ENCODE results near the gene TMA7B.

TMA7B gene

GRCh38 chr22:40001800-40002577, 41.8 kb downstream of the TMA7B start:
- peak; percentile 55 for DNase-seq (ENCODE audit: low spot score)

GRCh38 chr22:40002935-40003715, 42.9 kb downstream of the TMA7B start:
- DNase-seq (ENCODE audit: low spot score), result no peak

DNA sequence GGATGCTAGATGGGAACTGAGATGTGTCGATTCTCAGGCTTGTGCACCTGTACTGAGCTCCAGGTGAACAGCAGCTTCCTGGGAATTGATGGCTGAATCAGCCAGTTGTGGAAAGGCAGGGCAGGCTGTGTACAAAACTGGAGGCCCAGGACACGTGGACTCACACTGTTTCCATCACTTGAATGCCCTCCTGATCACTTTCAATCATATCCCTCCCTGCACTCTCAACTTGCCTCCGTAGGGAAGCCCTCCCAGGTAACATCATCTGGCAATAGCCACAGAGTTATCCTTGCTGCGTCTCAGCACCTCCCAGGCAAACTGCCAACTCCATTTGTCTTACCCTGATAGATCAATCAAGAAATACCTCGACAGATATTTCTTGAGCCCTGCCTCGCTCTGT, 44.6 kb downstream of the TMA7B start:
- DNase-seq (ENCODE audit: low spot score), result no peak

DNA sequence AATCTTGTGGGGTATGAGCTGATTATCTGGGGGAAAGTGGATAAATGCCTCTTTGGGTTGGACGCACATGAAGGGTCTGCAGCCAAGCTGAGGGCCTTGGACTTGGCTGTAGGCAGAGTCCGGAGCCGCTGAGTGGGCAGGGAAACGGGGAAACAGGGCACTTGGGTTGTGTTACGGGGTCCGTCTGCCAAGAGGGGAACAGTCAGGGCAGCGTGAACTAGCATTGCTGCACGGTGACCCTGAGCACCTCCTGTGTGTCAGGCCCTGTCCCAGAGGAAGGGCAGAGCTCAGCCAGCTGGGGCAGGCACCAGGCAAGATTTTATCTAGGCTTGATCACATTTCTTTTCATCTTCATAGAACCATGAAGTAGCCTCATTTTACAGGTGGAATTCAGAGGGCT, 46.4 kb downstream of the TMA7B start:
- no peak for DNase-seq (ENCODE audit: low spot score)

- DNase-seq (ENCODE audit: low spot score), result no peak
Observed at GRCh38 chr22:40007853-40008710, 47.9 kb downstream of the TMA7B start.

DNA sequence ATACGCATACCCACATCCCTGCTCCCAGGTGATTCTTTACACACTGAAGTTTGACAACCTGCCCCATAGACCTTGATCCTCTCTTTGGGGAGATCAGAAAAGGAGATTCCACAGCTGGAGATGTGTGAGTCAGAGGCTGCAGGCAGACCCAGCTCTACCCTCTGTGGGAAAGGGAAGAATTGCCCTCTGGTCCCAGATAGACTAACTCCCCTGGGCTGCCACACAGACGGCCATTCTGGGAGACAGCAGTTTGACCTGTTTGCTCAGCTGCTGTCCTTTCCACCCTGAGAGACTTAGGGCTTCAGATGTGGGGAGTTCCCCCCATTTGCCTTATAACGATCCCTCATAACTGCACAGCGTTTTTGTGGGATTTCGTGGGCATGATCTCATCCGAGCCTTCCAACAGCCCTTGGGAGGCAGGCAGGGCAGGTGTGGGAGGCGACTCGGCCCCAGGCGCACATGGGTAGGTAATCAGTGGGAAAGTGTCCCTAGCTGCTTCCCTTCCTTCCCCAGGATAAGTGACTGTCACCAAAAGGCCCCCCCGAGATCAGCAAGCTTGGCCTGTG, 48.6 kb downstream of the TMA7B start:
- no peak for DNase-seq (ENCODE audit: low spot score)

DNA sequence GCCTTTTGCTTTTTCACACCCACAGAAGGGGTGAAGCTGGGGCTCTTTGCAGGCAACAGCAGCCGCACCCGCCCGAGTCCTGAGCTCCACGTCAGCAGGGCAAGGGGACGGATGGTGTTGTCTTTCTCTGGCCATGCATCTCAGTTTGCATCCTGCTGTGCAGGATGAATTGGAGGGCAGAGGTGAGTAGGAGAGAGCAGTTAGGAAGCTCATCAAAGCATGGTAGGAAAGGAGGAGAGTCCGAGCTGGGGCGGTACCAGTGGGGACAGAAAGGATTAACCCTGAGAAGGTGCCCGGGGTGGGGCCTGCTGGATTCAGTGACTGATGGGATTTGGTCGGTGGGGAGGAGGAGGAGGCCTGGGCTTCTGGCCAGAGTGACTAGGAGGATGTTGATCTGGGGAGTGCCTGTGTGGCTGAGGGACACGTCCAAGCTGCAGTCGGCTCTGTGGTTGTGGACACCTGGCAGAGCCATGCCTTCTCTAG, 49.1 kb downstream of the TMA7B start:
- no peak for DNase-seq (ENCODE audit: low spot score)

DNA sequence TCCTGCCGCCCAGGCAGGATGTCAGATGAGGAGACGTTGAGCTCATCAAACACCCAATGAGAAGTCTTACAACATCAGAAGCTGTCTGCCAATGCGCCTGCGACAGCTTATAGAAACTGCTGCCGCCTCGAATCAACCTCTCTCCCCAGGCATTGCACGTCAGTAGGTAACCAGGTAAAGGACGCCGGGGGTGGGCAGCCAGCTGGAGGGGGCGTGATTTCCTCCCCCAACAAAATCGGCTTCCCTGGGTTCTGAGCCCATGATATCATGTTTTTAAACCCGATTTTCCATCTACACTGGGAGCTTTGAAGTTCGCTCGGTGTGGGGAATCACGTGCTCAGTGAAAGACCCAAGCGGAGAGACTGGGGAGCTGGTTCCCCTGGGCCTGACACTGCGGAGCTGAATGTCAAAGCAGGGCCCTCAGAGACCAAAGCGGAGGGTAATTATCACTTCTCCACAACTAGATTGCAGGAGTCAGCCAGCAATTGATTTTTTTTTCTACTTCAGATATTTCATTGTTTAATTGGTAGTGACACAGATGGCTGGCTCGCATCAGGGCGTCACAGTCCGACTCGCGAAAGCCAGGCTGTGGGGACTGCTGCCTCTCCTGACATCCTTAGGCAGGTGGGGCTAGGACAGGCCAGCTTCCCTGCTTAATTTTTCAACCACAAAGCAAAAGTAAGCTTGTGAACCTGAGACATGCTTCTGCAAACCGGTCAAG, 49.9 kb downstream of the TMA7B start:
- no peak for DNase-seq (ENCODE audit: low spot score)

DNA sequence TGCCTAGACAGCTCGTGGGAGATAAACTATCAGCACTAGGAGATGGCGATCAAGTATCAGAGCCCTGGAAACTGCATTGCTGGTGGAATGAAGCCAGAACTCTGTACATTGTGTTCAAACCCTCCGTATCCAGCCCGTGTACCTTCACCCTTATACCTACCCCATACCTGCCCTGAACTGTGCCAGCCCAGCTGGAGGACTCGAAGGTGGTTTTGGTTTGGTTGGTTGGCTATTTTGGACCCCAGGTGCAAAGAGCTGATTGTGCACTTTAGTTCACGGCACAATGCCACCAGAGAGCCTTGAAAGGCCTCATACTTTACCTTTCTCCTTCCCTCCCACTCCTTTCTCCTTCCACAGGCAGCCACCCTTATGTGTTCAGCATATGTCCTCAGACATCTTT, 50.5 kb downstream of the TMA7B start:
- no peak for DNase-seq (ENCODE audit: low spot score)

Data from HuH-7 (cell line).